ENCODE results near the gene LIMS3.
"Not testable (repeated sequence)": the region's sequence is repeated elsewhere in the genome, so short reads cannot be mapped to it uniquely, and the experiment has no call there.

- not testable (repeated sequence) for TF ChIP-seq CTCF, POLR2A (IDR thresholded peaks at IDR 0.05)
Observed at GRCh38 chr2:109876625-109877024, 21.9 kb upstream of the LIMS3 start.

Measured in vagina (tissue), 2 donors.